ENCODE measurements around the gene ESRRG.

DNA sequence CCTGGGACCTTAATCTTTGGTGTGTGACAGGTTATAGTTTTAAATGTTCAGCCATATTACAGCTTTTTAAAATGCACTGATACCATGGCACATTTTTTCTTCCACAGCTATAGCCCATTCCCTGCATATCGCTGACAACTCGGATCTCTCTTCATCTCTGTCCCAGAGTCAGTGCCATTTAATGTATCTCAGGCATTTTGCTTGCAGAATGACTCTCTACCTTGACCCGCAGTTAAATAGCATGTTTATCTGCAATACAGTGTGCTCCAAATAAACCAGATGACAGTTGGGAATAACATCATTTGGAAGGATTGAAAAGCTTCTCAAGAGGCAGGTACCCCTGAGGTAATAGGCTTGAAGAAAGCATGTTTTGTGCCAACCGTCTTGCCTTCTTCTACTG is 200.2 kb downstream of the ESRRG start:
- TF ChIP-seq EZH2 (IDR thresholded peaks at IDR 0.05; ENCODE audit: insufficient read depth, poor library complexity, severe bottlenecking): no peak
- TF ChIP-seq EZH2phosphoT487 (IDR thresholded peaks at IDR 0.05; ENCODE audit: insufficient read depth, low read depth): no peak

All from GM23248 (cell line).